ENCODE measurements around the gene TMEM14A. TPM values are rescaled to one million over a fixed set of nuclear protein-coding genes. Genes with fewer than 3 reads are reported as not detected.
"Not testable (repeated sequence)": the region's sequence is repeated elsewhere in the genome, so short reads cannot be mapped to it uniquely, and the experiment has no call there.

TMEM14A gene
- polyA plus RNA-seq, 1 donor from 2014 or later: 326 TPM

GRCh38 chr6:52674666-52675065 is 3.8 kb downstream of the TMEM14A start:
- H3K4me3 ChIP-seq (ENCODE audit: low read length): no peak overlapping the region
- H3K27me3 ChIP-seq (ENCODE audit: insufficient read depth, low read depth, low read length): no peaks in the 10 kb centered on the region
- H3K9me3 ChIP-seq (ENCODE audit: low read length): no peaks in the 10 kb centered on the region
- no peaks in the 10 kb centered on the region for H3K9me2 ChIP-seq (ENCODE audit: insufficient read depth, low read length)
- H3K27ac ChIP-seq (ENCODE audit: low read length): no peak overlapping the region
- H3K4me2 ChIP-seq (ENCODE audit: low read length): no peak overlapping the region
- H3F3A ChIP-seq (ENCODE audit: insufficient read depth, low read length, poor library complexity, severe bottlenecking): no peaks in the 10 kb centered on the region
- no peaks in the 10 kb centered on the region for H3K36me3 ChIP-seq (ENCODE audit: insufficient read depth, low read length)
- no peak overlapping the region for H2AFZ ChIP-seq (ENCODE audit: low read depth, low read length)
- no peaks in the 10 kb centered on the region for H4K20me1 ChIP-seq (ENCODE audit: insufficient read depth)
- peaks cover 3% of the 10 kb centered on the region for H3K79me2 ChIP-seq (replicated peaks; ENCODE audit: insufficient read depth, low read length)
- TF ChIP-seq MXI1 (conservative IDR thresholded peaks at IDR 0.05; ENCODE audit: poor library complexity, severe bottlenecking): no peak
- no peak for TF ChIP-seq RAD21 (conservative IDR thresholded peaks at IDR 0.05)
- TF ChIP-seq POLR2AphosphoS5 (IDR thresholded peaks at IDR 0.05): no peak
- no peak for TF ChIP-seq CTCF (IDR thresholded peaks at IDR 0.05; ENCODE audit: poor library complexity, severe bottlenecking)
- TF ChIP-seq EZH2 (IDR thresholded peaks at IDR 0.05; ENCODE audit: borderline replicate concordance, insufficient read depth, low read length, poor library complexity, severe bottlenecking): no peak
- no peak for TF ChIP-seq REST (IDR thresholded peaks at IDR 0.05; ENCODE audit: borderline replicate concordance)
- no peak for TF ChIP-seq SMC3 (conservative IDR thresholded peaks at IDR 0.05; ENCODE audit: poor library complexity)
- no peak for TF ChIP-seq TAF1 (IDR thresholded peaks at IDR 0.05; ENCODE audit: low read depth)
- TF ChIP-seq EP300 (conservative IDR thresholded peaks at IDR 0.05; ENCODE audit: poor library complexity, severe bottlenecking): no peak
- no peak overlapping the region for H3K9ac ChIP-seq (ENCODE audit: low read length)

- no peak overlapping the region for H2AFZ ChIP-seq (ENCODE audit: low read depth, low read length)
- no peak overlapping the region for H3K4me3 ChIP-seq (ENCODE audit: low read length)
- H3K79me2 ChIP-seq (replicated peaks; ENCODE audit: insufficient read depth, low read length): peaks cover 3% of the 10 kb centered on the region
- no peaks in the 10 kb centered on the region for H3K27me3 ChIP-seq (ENCODE audit: insufficient read depth, low read depth, low read length)
- H3K9me3 ChIP-seq (ENCODE audit: low read length): no peaks in the 10 kb centered on the region
- no peaks in the 10 kb centered on the region for H3K36me3 ChIP-seq (ENCODE audit: insufficient read depth, low read length)
- H4K20me1 ChIP-seq (ENCODE audit: insufficient read depth): no peaks in the 10 kb centered on the region
- no peak overlapping the region for H3K9ac ChIP-seq (ENCODE audit: low read length)
- H3K9me2 ChIP-seq (ENCODE audit: insufficient read depth, low read length): no peaks in the 10 kb centered on the region
- H3K4me2 ChIP-seq (ENCODE audit: low read length): no peak overlapping the region
- no peaks in the 10 kb centered on the region for H3F3A ChIP-seq (ENCODE audit: insufficient read depth, low read length, poor library complexity, severe bottlenecking)
- no peak overlapping the region for H3K27ac ChIP-seq (ENCODE audit: low read length)
- TF ChIP-seq TAF1 (IDR thresholded peaks at IDR 0.05; ENCODE audit: low read depth) (no peak), MXI1 (conservative IDR thresholded peaks at IDR 0.05; ENCODE audit: poor library complexity, severe bottlenecking) (no peak), CTCF (IDR thresholded peaks at IDR 0.05; ENCODE audit: poor library complexity, severe bottlenecking) (no peak), POLR2AphosphoS5 (IDR thresholded peaks at IDR 0.05) (no peak), EP300 (conservative IDR thresholded peaks at IDR 0.05; ENCODE audit: poor library complexity, severe bottlenecking) (no peak), SMC3 (conservative IDR thresholded peaks at IDR 0.05; ENCODE audit: poor library complexity) (no peak), REST (IDR thresholded peaks at IDR 0.05; ENCODE audit: borderline replicate concordance) (no peak), RAD21 (conservative IDR thresholded peaks at IDR 0.05) (no peak), EZH2 (IDR thresholded peaks at IDR 0.05; ENCODE audit: borderline replicate concordance, insufficient read depth, low read length, poor library complexity, severe bottlenecking) (no peak)
Observed at GRCh38 chr6:52675372-52675771, 4.5 kb downstream of the TMEM14A start.

- not testable (repeated sequence) for H3K79me2 ChIP-seq (replicated peaks; ENCODE audit: insufficient read depth, low read length); H3K4me2 ChIP-seq (ENCODE audit: low read length); H3K9me2 ChIP-seq (ENCODE audit: insufficient read depth, low read length); H4K20me1 ChIP-seq (ENCODE audit: insufficient read depth); H3F3A ChIP-seq (ENCODE audit: insufficient read depth, low read length, poor library complexity, severe bottlenecking); H2AFZ ChIP-seq (ENCODE audit: low read depth, low read length); H3K9ac ChIP-seq (ENCODE audit: low read length); H3K36me3 ChIP-seq (ENCODE audit: insufficient read depth, low read length); H3K4me3 ChIP-seq (ENCODE audit: low read length); H3K9me3 ChIP-seq (ENCODE audit: low read length); H3K27ac ChIP-seq (ENCODE audit: low read length); H3K27me3 ChIP-seq (ENCODE audit: insufficient read depth, low read depth, low read length)
Observed at GRCh38 chr6:52676631-52677030, 5.7 kb downstream of the TMEM14A start.

All from neural cell (in vitro differentiated cells).